Measurements from ENCODE around the gene CXCR1.
"Not testable (repeated sequence)": the region's sequence is repeated elsewhere in the genome, so short reads cannot be mapped to it uniquely, and the experiment has no call there.

Gene CXCR1

GRCh38 chr2:218166791-218167190 lies at the start of gene CXCR1:
CXCR1 (minus strand) TSS chr2:218166962; CDS start chr2:218165211, 1,751 bp downstream.
- peak; percentile 20 for DNase-seq (ENCODE audit: low read depth)

- no peak for DNase-seq (ENCODE audit: low read depth)
These were observed 49.5 kb upstream of the CXCR1 start for GRCh38 chr2:218216336-218216673.

- no peak for DNase-seq (ENCODE audit: low read depth)
These were observed 47.4 kb upstream of the CXCR1 start for GRCh38 chr2:218214116-218214515.

- no peak for DNase-seq (ENCODE audit: low read depth)
These were observed 42.3 kb upstream of the CXCR1 start for GRCh38 chr2:218209078-218209477.

GRCh38 chr2:218202266-218202665 lies 35.5 kb upstream of the CXCR1 start:
- DNase-seq (ENCODE audit: low read depth), result no peak

- DNase-seq (ENCODE audit: low read depth), result no peak
These were observed 30.2 kb upstream of the CXCR1 start for GRCh38 chr2:218196974-218197373.

- DNase-seq (ENCODE audit: low read depth), result no peak
These were observed 28.1 kb upstream of the CXCR1 start for GRCh38 chr2:218194880-218195279.

- no peak for DNase-seq (ENCODE audit: low read depth)
These were observed 26.9 kb upstream of the CXCR1 start for GRCh38 chr2:218193701-218194100.

GRCh38 chr2:218192902-218193430 lies 26.2 kb upstream of the CXCR1 start:
- no peak for DNase-seq (ENCODE audit: low read depth)

GRCh38 chr2:218188528-218188927 lies 21.8 kb upstream of the CXCR1 start:
- DNase-seq (ENCODE audit: low read depth), result no peak

- no peak for DNase-seq (ENCODE audit: low read depth)
These were observed 20.7 kb upstream of the CXCR1 start for GRCh38 chr2:218187296-218188015.

- no peak for DNase-seq (ENCODE audit: low read depth)
These were observed 20.1 kb upstream of the CXCR1 start for GRCh38 chr2:218186876-218187275.

- peak; percentile 54 for DNase-seq (ENCODE audit: low read depth)
These were observed 19.6 kb upstream of the CXCR1 start for GRCh38 chr2:218186355-218186766.

GRCh38 chr2:218184331-218184730 lies 17.6 kb upstream of the CXCR1 start:
- DNase-seq (ENCODE audit: low read depth), result no peak

- no peak for DNase-seq (ENCODE audit: low read depth)
These were observed 13.8 kb upstream of the CXCR1 start for GRCh38 chr2:218180467-218181114.

GRCh38 chr2:218179782-218180181 lies 13.0 kb upstream of the CXCR1 start:
- no peak for DNase-seq (ENCODE audit: low read depth)

GRCh38 chr2:218172845-218173244 lies 6.1 kb upstream of the CXCR1 start:
- no peak for DNase-seq (ENCODE audit: low read depth)

- DNase-seq (ENCODE audit: low read depth), result not testable (repeated sequence)
These were observed 5.0 kb upstream of the CXCR1 start for GRCh38 chr2:218171744-218172143.

- no peak for DNase-seq (ENCODE audit: low read depth)
These were observed 3.2 kb upstream of the CXCR1 start for GRCh38 chr2:218169757-218170546.

GRCh38 chr2:218168635-218169462 lies 2.1 kb upstream of the CXCR1 start:
- DNase-seq (ENCODE audit: low read depth), result peak; percentile 60

- DNase-seq (ENCODE audit: low read depth), result no peak
These were observed 1.3 kb upstream of the CXCR1 start for GRCh38 chr2:218168016-218168415.

GRCh38 chr2:218162814-218163213 lies 3.9 kb downstream of the CXCR1 start:
- no peak for DNase-seq (ENCODE audit: low read depth)
